T-cell (primary cell): ENCODE measurements around the gene PRR5L. TPM values are rescaled to one million over a fixed set of nuclear protein-coding genes. Genes with fewer than 3 reads are reported as not detected.

Experiments used
- ATAC-seq, 4 experiments: fragments of 200-7000 bp in 3 of 4; fragments of 150-1000 bp in 1 of 4; cut with Tn5 transposase; replicated peaks in 1 of 4; 1 replicate in 3 of 4; 2 replicates in 1 of 4; pipeline ENCODE4 v1.10.0; 2021; ENCODE audit warnings: moderate library complexity in 3 of 4, mild to moderate bottlenecking in 2 of 4, moderate number of reproducible peaks in 1 of 4
- CTCF ChIA-PET, 2 donors: fragments of 300-600 bp; sonication (Branson Sonifier 250); formaldehyde crosslinking; loops; one replicate each; lab custom pipeline; 2022; ENCODE audit warnings: antibody characterized with exemption in 2 of 2; lab: Charles Lee
- POLR2A ChIA-PET, 2 donors: fragments of 300-600 bp; sonication (Branson Sonifier 250); formaldehyde crosslinking; loops; one replicate each; lab custom pipeline; 2022; ENCODE audit warnings: antibody characterized with exemption in 2 of 2; lab: Charles Lee
- DNase-seq, 35 experiments: peaks; one replicate each; pipeline versions ENCODE4 v3.0.0 to v3.0.0-alpha.2; 2013 to 2023
- H3K27ac ChIP-seq: one replicate; pipeline ENCODE4 v1.5.1; 2013; ENCODE audit warnings: low read length
- H3K27me3 ChIP-seq, 2 experiments: replicated peaks in 1 of 2; 1 replicate in 1 of 2; 2 replicates in 1 of 2; pipeline versions ENCODE4 v1.6.1 to v1.7.0; 2013; ENCODE audit warnings: low read length in 1 of 2, mixed read lengths in 1 of 2; ENCODE audit not compliant: control insufficient read depth in 2 of 2, insufficient read depth in 2 of 2; ENCODE audit errors: extremely low read depth in 1 of 2
- H3K36me3 ChIP-seq, 2 donors: 1 replicate in 1 of 2; 2 replicates in 1 of 2; pipeline versions ENCODE4 v1.6.1 to v1.7.0; 2013; ENCODE audit warnings: low read length in 1 of 2; ENCODE audit not compliant: control insufficient read depth in 2 of 2, insufficient read depth in 1 of 2; ENCODE audit errors: extremely low read depth in 1 of 2
- H3K4me1 ChIP-seq, 2 experiments: 1 replicate in 1 of 2; 2 replicates in 1 of 2; pipeline versions ENCODE4 v1.6.1 to v1.7.0; 2013; ENCODE audit warnings: low read length in 2 of 2, mixed read lengths in 1 of 2; ENCODE audit not compliant: insufficient read depth in 2 of 2, control insufficient read depth in 1 of 2; ENCODE audit errors: extremely low read depth in 1 of 2
- H3K4me3 ChIP-seq, 2 donors: 1 replicate in 1 of 2; 2 replicates in 1 of 2; pipeline versions ENCODE4 v1.5.1 to v1.7.0; 2013; ENCODE audit warnings: mild to moderate bottlenecking in 2 of 2, low read length in 1 of 2, moderate library complexity in 1 of 2; ENCODE audit not compliant: control insufficient read depth in 1 of 2; ENCODE audit errors: extremely low read depth in 1 of 2
- H3K9me3 ChIP-seq: 2 replicates; pipeline ENCODE4 v1.7.0; 2013
- H3K27ac Mint-ChIP-seq, 2 donors: one replicate each; pipeline ENCODE4 v1.8.0; 2020 to 2021; ENCODE audit warnings: mild to moderate bottlenecking in 2 of 2, mixed read lengths in 2 of 2
- H3K27me3 Mint-ChIP-seq, 2 donors: one replicate each; pipeline ENCODE4 v1.8.0; 2021 to 2022; ENCODE audit warnings: mixed read lengths in 2 of 2
- H3K36me3 Mint-ChIP-seq: one replicate; pipeline ENCODE4 v1.8.0; 2021; ENCODE audit warnings: mixed read lengths
- H3K4me1 Mint-ChIP-seq, 3 donors: one replicate each; pipeline ENCODE4 v1.8.0; 2020 to 2022; ENCODE audit warnings: mixed read lengths in 3 of 3, mild to moderate bottlenecking in 1 of 3
- H3K4me3 Mint-ChIP-seq, 3 donors: one replicate each; pipeline ENCODE4 v1.8.0; 2020 to 2022; ENCODE audit warnings: mild to moderate bottlenecking in 3 of 3, mixed read lengths in 3 of 3, moderate library complexity in 3 of 3
- H3K9me3 Mint-ChIP-seq, 3 donors: one replicate each; pipeline ENCODE4 v1.8.0; 2020 to 2022; ENCODE audit warnings: mixed read lengths in 3 of 3
- WGBS: methylation state at CpG from one replicate; pipeline ENCODE4 v1.1.5; 2013; ENCODE audit warnings: missing lambda C conversion rate; ENCODE audit not compliant: insufficient coverage; 5-methylcytosine and 5-hydroxymethylcytosine counted together
- total RNA-seq, 35 experiments: library from RNA in 6 of 35; stranded (reverse) in 6 of 35; fragments of 120-200 nt in 1 of 35; gene quantifications; one replicate each; pipeline versions ENCODE4 v1.2.1 to v1.2.4 and lab custom pipeline; 2013 to 2026

PRR5L gene
- total RNA-seq, 5 donors from 2014 or later (not counting 1 experiment from before 2014, with no cell fraction given) = 22.3 to 64.0 (median 31.3) TPM

DNA sequence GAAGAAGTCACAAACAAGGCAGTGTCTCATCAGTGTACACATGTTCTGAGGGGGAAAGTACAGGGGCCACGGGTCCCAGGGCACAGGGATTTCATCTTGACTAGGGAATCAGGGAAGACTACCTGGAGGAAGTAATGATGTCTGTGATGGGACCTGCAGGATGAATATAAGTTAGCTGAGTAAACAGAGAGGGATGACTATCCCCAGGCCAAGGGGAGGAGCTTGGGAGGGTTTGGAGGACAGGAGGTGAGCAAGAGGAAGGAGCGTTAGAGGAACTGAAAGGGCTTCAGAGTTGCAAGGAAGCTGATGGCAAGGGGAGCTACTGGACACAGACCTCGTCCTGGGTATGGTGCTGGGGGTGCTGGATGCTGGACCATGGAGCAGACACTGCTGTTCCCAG is 157.6 kb downstream of the PRR5L start:
- H3K27me3 Mint-ChIP-seq = no peaks in the 10 kb centered on the region
- no peak overlapping the region for H3K27ac Mint-ChIP-seq
- H3K4me3 Mint-ChIP-seq = no peak overlapping the region
- peaks cover 42 to 57% (median 47%) of the 10 kb centered on the region in 3 donors for H3K4me1 Mint-ChIP-seq
- H3K9me3 Mint-ChIP-seq = no peaks in the 10 kb centered on the region
- DNase-seq = no peak
- Histone ChIP-seq H3K4me3 (no peak overlapping the region), H3K4me1 (peaks cover 21 to 66% of the 10 kb centered on the region in 2 experiments), H3K36me3 (peaks cover 0 to 44% of the 10 kb centered on the region in 2 donors), H3K27ac (no peak overlapping the region), H3K27me3 (no peaks in the 10 kb centered on the region), H3K9me3 (no peaks in the 10 kb centered on the region)
- ATAC-seq = no peak
- CTCF ChIA-PET = interaction anchor here in 1 of 2 donors (0.5 to 2.3 kb wide), 2 partner anchors 73 to 165 kb away, joined by 3 to 14 read pairs; no protein-coding TSS in a partner anchor
- peaks cover 29% of the 10 kb centered on the region for H3K36me3 Mint-ChIP-seq
- 81% methylated on average over 3 of the region's 3 CpGs for whole genome bisulfite sequencing
- POLR2A ChIA-PET = no interaction called here

GRCh38 chr11:36454551-36454940 is 158.5 kb downstream of the PRR5L start:
- no peak for ATAC-seq
- no peak overlapping the region for H3K27ac Mint-ChIP-seq
- H3K4me3 Mint-ChIP-seq = no peak overlapping the region
- Histone ChIP-seq H3K36me3 (peaks cover 0 to 44% of the 10 kb centered on the region in 2 donors), H3K4me3 (no peak overlapping the region), H3K27ac (no peak overlapping the region), H3K9me3 (no peaks in the 10 kb centered on the region), H3K27me3 (no peaks in the 10 kb centered on the region), H3K4me1 (peaks cover 21 to 67% of the 10 kb centered on the region in 2 experiments)
- peaks cover 40 to 51% (median 42%) of the 10 kb centered on the region in 3 donors for H3K4me1 Mint-ChIP-seq
- CTCF ChIA-PET = interaction anchor here in 1 of 2 donors (0.6 kb wide), 1 partner anchor 60 kb away, joined by 3 read pairs; no protein-coding TSS in a partner anchor
- H3K36me3 Mint-ChIP-seq = peaks cover 25% of the 10 kb centered on the region
- 97% methylated on average over 13 of the region's 18 CpGs for WGBS
- DNase-seq = no peak
- H3K27me3 Mint-ChIP-seq = no peaks in the 10 kb centered on the region
- POLR2A ChIA-PET = no interaction called here
- H3K9me3 Mint-ChIP-seq = no peaks in the 10 kb centered on the region

- H3K27ac Mint-ChIP-seq = no peak overlapping the region
- peaks cover 34 to 48% (median 37%) of the 10 kb centered on the region in 3 donors for H3K4me1 Mint-ChIP-seq
These were observed 159.0 kb downstream of the PRR5L start for GRCh38 chr11:36454941-36455631.

GRCh38 chr11:36455658-36456111 is 159.6 kb downstream of the PRR5L start:
- H3K4me1 ChIP-seq = peaks cover 16 to 61% of the 10 kb centered on the region in 2 experiments
- Mint-ChIP-seq H3K27ac (no peak overlapping the region), H3K4me3 (no peak overlapping the region), H3K9me3 (no peaks in the 10 kb centered on the region), H3K27me3 (no peaks in the 10 kb centered on the region), H3K36me3 (peaks cover 21% of the 10 kb centered on the region), H3K4me1 (peaks cover 28 to 48% (median 33%) of the 10 kb centered on the region in 3 donors)
- POLR2A ChIA-PET = no interaction called here
- CTCF ChIA-PET = no interaction called here
- H3K27me3 ChIP-seq = no peaks in the 10 kb centered on the region
- H3K4me3 ChIP-seq = no peak overlapping the region
- DNase-seq = no peak
- H3K9me3 ChIP-seq = no peaks in the 10 kb centered on the region
- H3K27ac ChIP-seq = no peak overlapping the region
- WGBS = 90% methylated on average over 7 of the region's 11 CpGs
- no peak for ATAC-seq
- peaks cover 0 to 48% of the 10 kb centered on the region in 2 donors for H3K36me3 ChIP-seq

More at GRCh38 chr11:36454941-36455631, 159.0 kb downstream of the PRR5L start:
- no peak overlapping the region for H3K4me3 ChIP-seq
- H3K27ac ChIP-seq = no peak overlapping the region
- Mint-ChIP-seq H3K9me3 (no peaks in the 10 kb centered on the region), H3K4me3 (no peak overlapping the region), H3K27me3 (no peaks in the 10 kb centered on the region), H3K36me3 (peaks cover 21% of the 10 kb centered on the region)
- H3K36me3 ChIP-seq = peaks cover 0 to 44% of the 10 kb centered on the region in 2 donors
- no peaks in the 10 kb centered on the region for H3K9me3 ChIP-seq
- H3K27me3 ChIP-seq = no peaks in the 10 kb centered on the region
- CTCF ChIA-PET = no interaction called here
- peaks cover 19 to 62% of the 10 kb centered on the region in 2 experiments for H3K4me1 ChIP-seq
- ATAC-seq (no peak), DNase-seq (no peak)
- WGBS = 95% methylated on average over 12 of the region's 17 CpGs
- POLR2A ChIA-PET = no interaction called here

GRCh38 chr11:36456156-36456555 is 160.1 kb downstream of the PRR5L start:
- Histone ChIP-seq H3K4me3 (no peak overlapping the region), H3K9me3 (no peaks in the 10 kb centered on the region), H3K4me1 (peaks cover 14 to 56% of the 10 kb centered on the region in 2 experiments), H3K27me3 (no peaks in the 10 kb centered on the region), H3K36me3 (peaks cover 0 to 48% of the 10 kb centered on the region in 2 donors), H3K27ac (no peak overlapping the region)
- Mint-ChIP-seq H3K4me1 (peaks cover 23 to 46% (median 28%) of the 10 kb centered on the region in 3 donors), H3K36me3 (peaks cover 21% of the 10 kb centered on the region), H3K27me3 (no peaks in the 10 kb centered on the region), H3K4me3 (no peak overlapping the region), H3K9me3 (no peaks in the 10 kb centered on the region), H3K27ac (peak overlapping the region in 1 of 2 donors; percentile 43)
- POLR2A ChIA-PET = no interaction called here
- DNase-seq (no peak), ATAC-seq (no peak)
- WGBS = 89% methylated on average over 3 of the region's 6 CpGs
- CTCF ChIA-PET = interaction anchor here in 1 of 2 donors (0.6 kb wide), 1 partner anchor 66 kb away, joined by 3 read pairs; no protein-coding TSS in a partner anchor

- peaks cover 0 to 55% of the 10 kb centered on the region in 2 donors for H3K36me3 ChIP-seq
- Mint-ChIP-seq H3K4me1 (peaks cover 2 to 25% (median 7%) of the 10 kb centered on the region in 3 donors), H3K27ac (no peak overlapping the region), H3K4me3 (no peak overlapping the region), H3K36me3 (peaks cover 17% of the 10 kb centered on the region), H3K9me3 (no peaks in the 10 kb centered on the region), H3K27me3 (peaks cover 0 to 3% of the 10 kb centered on the region in 2 donors)
- no peak overlapping the region for H3K4me3 ChIP-seq
- no peak for DNase-seq
- WGBS = 92% methylated on average over 2 of the region's 8 CpGs
- H3K27ac ChIP-seq = no peak overlapping the region
- no peaks in the 10 kb centered on the region for H3K9me3 ChIP-seq
- ATAC-seq = no peak
- no peaks in the 10 kb centered on the region for H3K27me3 ChIP-seq
- peaks cover under 1 to 37% of the 10 kb centered on the region in 2 experiments for H3K4me1 ChIP-seq
- ChIA-PET POLR2A (no interaction called here), CTCF (interaction anchor here in 1 of 2 donors (0.8 kb wide), 1 partner anchor 10 kb away, joined by 4 read pairs; no protein-coding TSS in a partner anchor)
These were observed 162.2 kb downstream of the PRR5L start for GRCh38 chr11:36458129-36458915.
